ENCODE results near the gene MISP. TPM values are rescaled to one million over a fixed set of nuclear protein-coding genes. Genes with fewer than 3 reads are reported as not detected.

The MISP gene
- total and polyA plus RNA-seq, 2 donors, result 0.57 to 2.4 TPM

DNA sequence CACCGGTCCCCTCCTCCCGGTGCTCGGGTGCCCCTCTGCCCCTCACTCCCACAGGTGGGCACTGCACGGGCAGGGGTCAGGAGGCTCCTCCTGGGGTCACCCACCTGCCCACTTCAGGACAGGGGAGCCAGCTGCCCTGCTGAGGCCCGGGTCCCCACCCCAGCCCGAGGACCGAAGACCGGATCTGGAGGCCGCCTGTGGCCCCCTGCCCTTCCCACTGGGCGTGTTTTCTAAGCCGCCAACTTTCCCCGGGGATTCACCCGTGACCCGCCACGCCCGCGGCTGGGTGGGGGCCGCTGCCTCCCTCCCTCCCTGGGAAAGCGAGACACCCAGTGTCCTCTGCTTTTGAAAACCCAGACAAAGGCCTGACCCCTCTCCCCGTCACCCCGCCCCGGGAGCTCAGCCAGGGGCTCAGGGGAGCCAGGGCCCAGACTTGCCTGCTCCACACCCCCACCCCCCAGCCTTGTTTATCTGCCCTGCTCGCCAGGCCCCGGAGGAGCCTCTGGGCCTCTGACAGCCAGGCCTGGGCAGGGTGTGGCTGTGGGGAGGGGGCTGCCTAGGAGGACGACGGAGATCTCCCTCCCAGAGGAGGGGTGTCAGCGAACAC lies 40.8 kb upstream of the MISP start:
- H3K4me1 ChIP-seq (ENCODE audit: control insufficient read depth in 2 of 2, insufficient read depth in 2 of 2, low read length in 2 of 2), result peaks cover 0 to 3% of the 10 kb centered on the region in 2 donors
- 73% methylated on average over 27 of the region's 27 CpGs for WGBS
- H3K27ac ChIP-seq (ENCODE audit: low read depth in 1 of 2, low read length in 1 of 2), result no peak overlapping the region
- no peak overlapping the region for H3K4me3 ChIP-seq (ENCODE audit: low read length in 2 of 2)
- DNase-seq (ENCODE audit: low read depth in 6 of 9, low spot score in 9 of 9), result no peak
- H3K36me3 ChIP-seq (ENCODE audit: control insufficient read depth in 2 of 2, insufficient read depth in 2 of 2, low read length in 1 of 2), result no peaks in the 10 kb centered on the region
- peaks cover 32 to 53% of the 10 kb centered on the region in 2 donors for H3K27me3 ChIP-seq (ENCODE audit: control insufficient read depth in 2 of 2, insufficient read depth in 1 of 2, low read length in 1 of 2)
- H3K9me3 ChIP-seq (ENCODE audit: control insufficient read depth in 2 of 2, insufficient read depth in 1 of 2, low read length in 1 of 2), result peaks cover 3 to 7% of the 10 kb centered on the region in 2 donors

DNA sequence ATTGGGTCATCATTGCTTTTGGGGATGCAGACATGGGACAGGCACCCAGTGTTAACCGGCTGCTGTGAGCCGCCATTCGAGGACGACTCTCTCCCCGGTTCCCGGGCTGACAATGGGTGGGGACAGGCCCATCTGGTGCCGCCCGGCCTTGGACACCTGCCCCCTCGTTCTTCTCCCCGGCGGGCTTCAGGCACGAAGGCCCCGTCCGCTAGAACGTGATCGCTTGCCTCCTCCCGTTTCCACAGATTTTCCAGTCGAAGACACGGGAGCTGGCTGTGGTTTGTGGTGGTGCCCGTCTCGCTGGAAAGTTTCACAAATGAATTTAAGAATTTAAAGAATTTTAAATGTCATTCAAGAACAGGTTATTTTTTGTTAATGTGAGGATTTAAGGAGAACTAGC lies 40.1 kb upstream of the MISP start:
- peaks cover 3 to 14% of the 10 kb centered on the region in 2 donors for H3K9me3 ChIP-seq (ENCODE audit: control insufficient read depth in 2 of 2, insufficient read depth in 1 of 2, low read length in 1 of 2)
- 94% methylated on average over 21 of the region's 21 CpGs for WGBS
- H3K27ac ChIP-seq (ENCODE audit: low read depth in 1 of 2, low read length in 1 of 2), result no peak overlapping the region
- no peak for DNase-seq (ENCODE audit: low read depth in 6 of 9, low spot score in 9 of 9)
- H3K4me1 ChIP-seq (ENCODE audit: control insufficient read depth in 2 of 2, insufficient read depth in 2 of 2, low read length in 2 of 2), result peaks cover 0 to 3% of the 10 kb centered on the region in 2 donors
- H3K4me3 ChIP-seq (ENCODE audit: low read length in 2 of 2), result no peak overlapping the region
- H3K36me3 ChIP-seq (ENCODE audit: control insufficient read depth in 2 of 2, insufficient read depth in 2 of 2, low read length in 1 of 2), result no peaks in the 10 kb centered on the region
- H3K27me3 ChIP-seq (ENCODE audit: control insufficient read depth in 2 of 2, insufficient read depth in 1 of 2, low read length in 1 of 2), result peaks cover 32 to 53% of the 10 kb centered on the region in 2 donors

DNA sequence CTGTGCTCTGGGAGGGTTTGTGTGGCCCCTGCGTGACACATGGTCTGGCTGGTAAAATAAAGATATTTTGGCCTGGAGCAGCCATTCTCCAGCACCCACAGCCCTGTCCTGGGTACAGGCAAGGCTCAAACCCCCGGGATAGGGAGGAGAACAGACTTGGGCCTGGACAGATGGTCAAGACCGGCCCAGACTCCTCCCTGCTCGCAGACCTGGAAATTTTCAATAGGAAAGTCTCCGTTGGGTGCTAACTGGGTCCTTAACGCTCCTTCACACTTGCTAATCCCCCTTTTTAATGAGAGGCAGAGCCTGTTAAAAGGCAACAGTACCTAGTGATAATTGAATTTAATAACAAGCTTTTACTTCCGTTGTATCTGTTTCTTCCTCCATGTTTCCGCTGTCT lies 39.7 kb upstream of the MISP start:
- WGBS, result 94% methylated on average over 8 of the region's 8 CpGs
- no peak overlapping the region for H3K27ac ChIP-seq (ENCODE audit: low read depth in 1 of 2, low read length in 1 of 2)
- no peak for DNase-seq (ENCODE audit: low read depth in 6 of 9, low spot score in 9 of 9)

DNA sequence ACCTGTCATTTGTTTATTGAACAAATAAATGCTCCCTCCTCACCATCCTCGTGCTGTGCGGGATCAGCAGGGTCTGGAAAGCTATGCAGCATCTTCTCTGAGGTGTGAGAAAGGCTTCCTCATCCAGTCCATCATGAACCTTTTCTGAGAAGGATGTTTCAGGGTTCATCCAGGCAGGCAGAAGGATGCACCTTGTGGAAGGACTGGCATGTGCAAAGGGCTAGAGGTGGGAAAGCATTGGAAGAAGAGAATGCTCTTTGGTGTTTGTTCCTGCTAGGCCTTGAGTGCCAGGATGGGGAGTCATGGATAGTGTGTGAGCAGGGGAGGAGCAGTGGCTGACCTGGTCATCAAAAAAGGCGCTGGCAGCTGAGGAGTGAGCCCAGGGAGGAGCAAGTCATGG lies 35.6 kb upstream of the MISP start:
- WGBS, result 93% methylated on average over 3 of the region's 3 CpGs
- DNase-seq (ENCODE audit: low read depth in 6 of 9, low spot score in 9 of 9), result no peak

More for the DNA sequence above, 39.7 kb upstream of the MISP start:
- Histone ChIP-seq H3K4me1 (ENCODE audit: control insufficient read depth in 2 of 2, insufficient read depth in 2 of 2, low read length in 2 of 2) (peaks cover 0 to 3% of the 10 kb centered on the region in 2 donors), H3K4me3 (ENCODE audit: low read length in 2 of 2) (no peak overlapping the region), H3K9me3 (ENCODE audit: control insufficient read depth in 2 of 2, insufficient read depth in 1 of 2, low read length in 1 of 2) (peaks cover 3 to 14% of the 10 kb centered on the region in 2 donors), H3K27me3 (ENCODE audit: control insufficient read depth in 2 of 2, insufficient read depth in 1 of 2, low read length in 1 of 2) (peaks cover 32 to 53% of the 10 kb centered on the region in 2 donors), H3K36me3 (ENCODE audit: control insufficient read depth in 2 of 2, insufficient read depth in 2 of 2, low read length in 1 of 2) (no peaks in the 10 kb centered on the region)

DNA sequence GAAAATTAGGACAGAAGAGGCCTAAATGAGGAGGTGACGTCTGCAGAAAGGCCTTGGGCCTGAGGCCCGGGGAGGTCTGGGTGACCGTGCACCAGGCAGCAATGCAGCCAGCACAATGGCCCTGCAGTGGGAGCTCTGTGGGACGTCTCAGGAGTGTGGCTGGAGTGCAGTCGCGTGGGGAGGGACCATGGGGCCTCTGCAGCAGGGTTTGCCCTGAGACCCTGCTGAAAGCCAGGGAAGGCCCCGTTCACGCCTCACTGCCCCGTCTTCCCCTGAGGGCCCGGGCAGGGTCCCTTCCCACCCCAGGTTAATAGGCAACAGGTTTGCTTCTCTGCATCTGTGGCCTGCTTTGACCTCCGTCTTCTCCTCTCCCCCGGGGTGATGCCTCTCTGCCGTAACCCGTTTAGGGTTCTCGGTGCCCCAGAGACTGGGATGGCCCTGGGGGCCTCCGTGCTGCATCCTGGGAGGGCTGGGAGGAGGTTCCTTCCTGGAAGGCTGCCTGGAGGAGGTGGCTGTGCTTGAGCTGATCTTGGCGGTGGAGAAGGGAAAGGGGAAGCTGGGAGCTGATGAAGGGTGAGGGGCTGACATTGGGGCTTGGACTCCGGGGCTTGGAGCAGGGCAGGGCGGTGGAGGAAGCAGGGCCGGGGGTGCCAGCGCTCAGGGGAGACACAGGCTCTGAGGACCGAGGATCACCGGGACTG lies 32.5 kb upstream of the MISP start:
- Histone ChIP-seq H3K27me3 (ENCODE audit: control insufficient read depth in 2 of 2, insufficient read depth in 1 of 2, low read length in 1 of 2) (peaks cover 29 to 59% of the 10 kb centered on the region in 2 donors), H3K36me3 (ENCODE audit: control insufficient read depth in 2 of 2, insufficient read depth in 2 of 2, low read length in 1 of 2) (no peaks in the 10 kb centered on the region), H3K9me3 (ENCODE audit: control insufficient read depth in 2 of 2, insufficient read depth in 1 of 2, low read length in 1 of 2) (peaks cover 0 to 7% of the 10 kb centered on the region in 2 donors), H3K4me1 (ENCODE audit: control insufficient read depth in 2 of 2, insufficient read depth in 2 of 2, low read length in 2 of 2) (peaks cover 0 to 5% of the 10 kb centered on the region in 2 donors), H3K4me3 (ENCODE audit: low read length in 2 of 2) (no peak overlapping the region), H3K27ac (ENCODE audit: low read depth in 1 of 2, low read length in 1 of 2) (no peak overlapping the region)
- DNase-seq (ENCODE audit: low read depth in 6 of 9, low spot score in 9 of 9), result no peak
- 72% methylated on average over 23 of the region's 23 CpGs for WGBS

More for the DNA sequence above, 35.6 kb upstream of the MISP start:
- Histone ChIP-seq H3K27ac (ENCODE audit: low read depth in 1 of 2, low read length in 1 of 2) (no peak overlapping the region), H3K4me1 (ENCODE audit: control insufficient read depth in 2 of 2, insufficient read depth in 2 of 2, low read length in 2 of 2) (peaks cover 0 to 5% of the 10 kb centered on the region in 2 donors), H3K9me3 (ENCODE audit: control insufficient read depth in 2 of 2, insufficient read depth in 1 of 2, low read length in 1 of 2) (peaks cover 0 to 7% of the 10 kb centered on the region in 2 donors), H3K27me3 (ENCODE audit: control insufficient read depth in 2 of 2, insufficient read depth in 1 of 2, low read length in 1 of 2) (peaks cover 26 to 52% of the 10 kb centered on the region in 2 donors), H3K4me3 (ENCODE audit: low read length in 2 of 2) (no peak overlapping the region), H3K36me3 (ENCODE audit: control insufficient read depth in 2 of 2, insufficient read depth in 2 of 2, low read length in 1 of 2) (no peaks in the 10 kb centered on the region)

DNA sequence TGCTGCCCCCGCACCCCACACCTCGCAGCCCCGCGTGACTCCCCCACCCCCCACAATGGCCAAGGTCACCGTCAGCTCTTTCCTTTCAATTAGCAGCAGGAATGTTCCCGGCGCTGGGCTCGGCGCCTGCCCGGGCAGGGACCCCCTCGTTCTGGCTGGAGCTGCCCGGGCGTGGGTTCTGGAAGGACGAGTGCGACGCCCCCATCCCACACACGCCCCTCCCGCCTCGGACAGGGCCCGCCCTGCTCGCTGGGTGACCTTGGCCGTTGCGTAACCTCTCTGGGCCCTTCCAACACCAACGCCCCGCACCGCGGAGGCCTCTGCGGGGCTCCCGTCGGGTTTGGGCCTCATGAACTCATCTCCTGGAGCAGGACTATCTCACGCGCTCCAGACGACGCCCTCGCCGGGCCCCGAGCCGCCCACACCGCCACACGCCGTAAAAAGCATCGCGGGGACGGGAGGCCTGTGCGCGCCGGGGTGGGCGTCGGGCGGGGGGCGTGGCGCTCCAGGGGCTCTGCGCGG lies 31.9 kb upstream of the MISP start:
- no peak overlapping the region for H3K4me3 ChIP-seq (ENCODE audit: low read length in 2 of 2)
- peaks cover 0 to 5% of the 10 kb centered on the region in 2 donors for H3K4me1 ChIP-seq (ENCODE audit: control insufficient read depth in 2 of 2, insufficient read depth in 2 of 2, low read length in 2 of 2)
- DNase-seq (ENCODE audit: low read depth in 6 of 9, low spot score in 9 of 9), result no peak
- H3K36me3 ChIP-seq (ENCODE audit: control insufficient read depth in 2 of 2, insufficient read depth in 2 of 2, low read length in 1 of 2), result no peaks in the 10 kb centered on the region
- H3K27me3 ChIP-seq (ENCODE audit: control insufficient read depth in 2 of 2, insufficient read depth in 1 of 2, low read length in 1 of 2), result peaks cover 29 to 59% of the 10 kb centered on the region in 2 donors
- H3K27ac ChIP-seq (ENCODE audit: low read depth in 1 of 2, low read length in 1 of 2), result no peak overlapping the region
- peaks cover 0 to 7% of the 10 kb centered on the region in 2 donors for H3K9me3 ChIP-seq (ENCODE audit: control insufficient read depth in 2 of 2, insufficient read depth in 1 of 2, low read length in 1 of 2)
- WGBS, result 40% methylated on average over 54 of the region's 54 CpGs

DNA sequence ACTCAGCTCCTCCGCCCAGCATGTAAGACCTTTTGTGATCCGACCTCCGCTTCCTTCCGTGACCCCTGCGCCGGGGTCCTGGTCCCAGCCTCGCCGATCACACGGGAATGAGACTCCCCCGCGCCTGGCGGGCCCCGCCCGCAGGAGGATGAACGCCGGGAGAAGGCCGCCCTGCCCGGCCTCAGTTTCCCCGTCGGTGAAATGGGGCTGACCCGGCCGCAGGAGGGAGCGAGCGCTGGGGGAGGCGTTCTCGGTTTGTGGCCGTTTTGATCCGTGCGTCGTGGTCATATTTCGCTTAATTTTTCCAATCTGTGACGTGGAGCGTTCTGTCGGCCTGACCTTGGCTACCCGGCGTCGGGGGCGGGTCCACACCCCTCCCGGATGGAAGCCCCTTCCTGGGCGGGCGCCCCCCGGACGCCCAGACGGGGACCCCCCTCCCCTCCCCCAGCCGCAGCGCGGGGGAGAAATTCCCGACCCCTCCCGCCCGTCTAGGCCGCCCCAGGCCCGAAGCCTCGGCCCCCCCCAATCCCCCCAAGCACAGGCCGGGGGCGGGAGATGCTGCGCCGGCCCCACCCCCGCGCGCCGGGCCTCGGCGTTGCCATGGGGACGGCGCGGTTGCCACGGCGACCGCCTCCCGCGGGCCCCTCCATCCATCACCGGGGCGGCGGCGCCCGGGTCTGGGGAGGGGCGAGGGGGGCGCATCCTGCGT lies 31.1 kb upstream of the MISP start:
- H3K27ac ChIP-seq (ENCODE audit: low read depth in 1 of 2, low read length in 1 of 2), result no peak overlapping the region
- peaks cover 29 to 59% of the 10 kb centered on the region in 2 donors for H3K27me3 ChIP-seq (ENCODE audit: control insufficient read depth in 2 of 2, insufficient read depth in 1 of 2, low read length in 1 of 2)
- H3K9me3 ChIP-seq (ENCODE audit: control insufficient read depth in 2 of 2, insufficient read depth in 1 of 2, low read length in 1 of 2), result peaks cover 0 to 7% of the 10 kb centered on the region in 2 donors
- no peak overlapping the region for H3K4me3 ChIP-seq (ENCODE audit: low read length in 2 of 2)
- DNase-seq (ENCODE audit: low read depth in 6 of 9, low spot score in 9 of 9), result no peak
- no peaks in the 10 kb centered on the region for H3K36me3 ChIP-seq (ENCODE audit: control insufficient read depth in 2 of 2, insufficient read depth in 2 of 2, low read length in 1 of 2)
- 9% methylated on average over 79 of the region's 79 CpGs for WGBS
- peaks cover 0 to 5% of the 10 kb centered on the region in 2 donors for H3K4me1 ChIP-seq (ENCODE audit: control insufficient read depth in 2 of 2, insufficient read depth in 2 of 2, low read length in 2 of 2)

DNA sequence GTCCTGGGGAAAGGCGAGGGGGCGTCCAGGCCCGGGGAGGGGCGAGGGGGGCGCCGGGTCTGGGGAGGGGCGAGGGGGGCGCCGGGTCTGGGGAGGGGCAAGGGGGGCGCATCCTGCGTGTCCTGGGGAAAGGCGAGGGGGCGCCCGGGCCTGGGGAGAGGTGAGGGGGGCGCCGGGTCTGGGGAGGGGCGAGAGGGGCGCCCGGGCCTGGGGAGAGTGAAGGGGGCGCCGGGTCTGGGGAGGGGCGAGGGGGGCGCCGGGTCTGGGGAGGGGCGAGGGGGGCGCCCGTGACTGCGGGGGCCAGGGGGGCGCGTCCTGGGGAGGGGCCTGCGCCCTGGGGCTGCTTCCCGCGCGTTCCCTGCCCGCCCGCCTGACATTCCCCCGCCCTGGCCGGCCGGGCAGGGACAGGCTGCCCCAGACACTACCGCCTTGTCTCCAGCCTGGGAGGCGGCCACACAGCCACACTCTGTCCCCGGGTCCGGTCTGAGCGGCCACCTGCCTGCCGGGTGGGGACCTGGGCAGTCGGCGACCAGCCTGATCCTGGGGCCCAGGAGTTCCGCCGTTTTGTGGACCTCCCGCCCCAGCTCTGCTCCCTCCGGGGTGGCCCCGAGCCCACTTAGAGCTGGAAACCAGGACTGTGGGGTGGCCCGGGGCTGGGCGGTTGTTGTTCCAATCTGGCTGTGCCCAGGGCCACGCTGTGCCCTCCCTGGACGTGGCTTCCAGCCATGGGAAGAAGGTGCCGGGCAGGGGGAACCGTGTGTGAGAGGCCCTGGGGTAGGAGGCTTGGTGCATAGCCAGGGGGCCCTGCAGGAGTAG lies 30.4 kb upstream of the MISP start:
- peaks cover 29 to 56% of the 10 kb centered on the region in 2 donors for H3K27me3 ChIP-seq (ENCODE audit: control insufficient read depth in 2 of 2, insufficient read depth in 1 of 2, low read length in 1 of 2)
- no peak for DNase-seq (ENCODE audit: low read depth in 6 of 9, low spot score in 9 of 9)
- WGBS, result 21% methylated on average over 57 of the region's 58 CpGs

More for the DNA sequence above, 30.4 kb upstream of the MISP start:
- Histone ChIP-seq H3K27ac (ENCODE audit: low read depth in 1 of 2, low read length in 1 of 2) (no peak overlapping the region), H3K36me3 (ENCODE audit: control insufficient read depth in 2 of 2, insufficient read depth in 2 of 2, low read length in 1 of 2) (no peaks in the 10 kb centered on the region), H3K9me3 (ENCODE audit: control insufficient read depth in 2 of 2, insufficient read depth in 1 of 2, low read length in 1 of 2) (peaks cover 0 to 2% of the 10 kb centered on the region in 2 donors), H3K4me1 (ENCODE audit: control insufficient read depth in 2 of 2, insufficient read depth in 2 of 2, low read length in 2 of 2) (peaks cover 0 to 5% of the 10 kb centered on the region in 2 donors), H3K4me3 (ENCODE audit: low read length in 2 of 2) (no peak overlapping the region)
